ENCODE data around the gene SERP2.

DNA sequence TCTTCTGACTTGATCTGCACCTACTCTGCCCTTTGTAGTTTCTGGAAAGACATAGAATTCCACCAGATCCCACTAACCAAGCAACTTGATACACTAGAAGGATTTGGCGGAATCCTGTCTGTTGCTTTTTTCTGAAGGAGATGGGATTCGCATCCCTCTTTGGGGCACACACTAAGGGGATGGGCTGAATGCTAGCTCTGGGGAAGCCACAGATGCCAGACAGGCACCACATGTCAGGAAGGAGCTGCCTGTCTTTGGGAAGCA is 52.1 kb downstream of the SERP2 start:
- TF ChIP-seq, protein P1, sequence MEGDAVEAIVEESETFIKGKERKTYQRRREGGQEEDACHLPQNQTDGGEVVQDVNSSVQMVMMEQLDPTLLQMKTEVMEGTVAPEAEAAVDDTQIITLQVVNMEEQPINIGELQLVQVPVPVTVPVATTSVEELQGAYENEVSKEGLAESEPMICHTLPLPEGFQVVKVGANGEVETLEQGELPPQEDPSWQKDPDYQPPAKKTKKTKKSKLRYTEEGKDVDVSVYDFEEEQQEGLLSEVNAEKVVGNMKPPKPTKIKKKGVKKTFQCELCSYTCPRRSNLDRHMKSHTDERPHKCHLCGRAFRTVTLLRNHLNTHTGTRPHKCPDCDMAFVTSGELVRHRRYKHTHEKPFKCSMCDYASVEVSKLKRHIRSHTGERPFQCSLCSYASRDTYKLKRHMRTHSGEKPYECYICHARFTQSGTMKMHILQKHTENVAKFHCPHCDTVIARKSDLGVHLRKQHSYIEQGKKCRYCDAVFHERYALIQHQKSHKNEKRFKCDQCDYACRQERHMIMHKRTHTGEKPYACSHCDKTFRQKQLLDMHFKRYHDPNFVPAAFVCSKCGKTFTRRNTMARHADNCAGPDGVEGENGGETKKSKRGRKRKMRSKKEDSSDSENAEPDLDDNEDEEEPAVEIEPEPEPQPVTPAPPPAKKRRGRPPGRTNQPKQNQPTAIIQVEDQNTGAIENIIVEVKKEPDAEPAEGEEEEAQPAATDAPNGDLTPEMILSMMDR (IDR thresholded peaks at IDR 0.05): no peak
- TF ChIP-seq POLR2A (IDR thresholded peaks at IDR 0.05): no peak
